Glutamatergic neuron (in vitro differentiated cells): ENCODE results near the gene CHD2. TPM values are rescaled to one million over a fixed set of nuclear protein-coding genes. Genes with fewer than 3 reads are reported as not detected.

Experiments used
- DNase-seq: peaks from one replicate; pipeline ENCODE4 v3.0.0; 2022
- H3K27ac Mint-ChIP-seq: one replicate; pipeline ENCODE4 v1.8.0; 2020; ENCODE audit warnings: mild to moderate bottlenecking, mixed read lengths, inconsistent platforms; ENCODE audit not compliant: unreplicated experiment
- H3K27me3 Mint-ChIP-seq: one replicate; pipeline ENCODE4 v1.8.0; 2020; ENCODE audit warnings: mild to moderate bottlenecking, moderate library complexity, mixed read lengths, inconsistent platforms; ENCODE audit not compliant: unreplicated experiment
- H3K36me3 Mint-ChIP-seq: one replicate; pipeline ENCODE4 v1.8.0; 2020; ENCODE audit warnings: mild to moderate bottlenecking, mixed read lengths, inconsistent platforms; ENCODE audit not compliant: unreplicated experiment
- H3K4me1 Mint-ChIP-seq: one replicate; pipeline ENCODE4 v1.8.0; 2020; ENCODE audit warnings: mild to moderate bottlenecking, low read depth, mixed read lengths, inconsistent platforms; ENCODE audit not compliant: unreplicated experiment
- H3K4me3 Mint-ChIP-seq: one replicate; pipeline ENCODE4 v1.8.0; 2020; ENCODE audit warnings: mild to moderate bottlenecking, mixed read lengths, inconsistent platforms; ENCODE audit not compliant: unreplicated experiment
- H3K9me3 Mint-ChIP-seq: one replicate; pipeline ENCODE4 v1.8.0; 2020; ENCODE audit warnings: mild to moderate bottlenecking, moderate library complexity, mixed read lengths, inconsistent platforms; ENCODE audit not compliant: unreplicated experiment
- CTCF ChIP-seq: fragments of 200-600 bp; sonication (generic); IDR thresholded peaks from one replicate; pipeline ENCODE4 v1.5.0; 2021; ENCODE audit not compliant: partially characterized antibody, unreplicated experiment
- total RNA-seq: library from RNA; stranded (reverse); fragmentation: NEBNext Ultra II Directional; extraction: Animal tissue kit (Norgen Biotek cat#: 25700); gene quantifications from one replicate; pipeline ENCODE4 v1.2.1, GENCODE V29; 2021; ENCODE audit not compliant: unreplicated experiment

Gene CHD2
- total RNA-seq, 1 donor from 2014 or later, result 201 TPM

GRCh38 chr15:92881802-92882696 lies 18.1 kb upstream of the CHD2 start:
- H3K27me3 Mint-ChIP-seq, result peaks cover 26% of the 10 kb centered on the region
- peak overlapping the region; percentile 96 for H3K27ac Mint-ChIP-seq
- TF ChIP-seq CTCF, result no peak
- peaks cover 38% of the 10 kb centered on the region for H3K4me1 Mint-ChIP-seq
- H3K36me3 Mint-ChIP-seq, result peaks cover 9% of the 10 kb centered on the region
- H3K4me3 Mint-ChIP-seq, result peak overlapping the region; percentile 91
- peaks cover 27% of the 10 kb centered on the region for H3K9me3 Mint-ChIP-seq
- DNase-seq, result peak; percentile 97

DNA sequence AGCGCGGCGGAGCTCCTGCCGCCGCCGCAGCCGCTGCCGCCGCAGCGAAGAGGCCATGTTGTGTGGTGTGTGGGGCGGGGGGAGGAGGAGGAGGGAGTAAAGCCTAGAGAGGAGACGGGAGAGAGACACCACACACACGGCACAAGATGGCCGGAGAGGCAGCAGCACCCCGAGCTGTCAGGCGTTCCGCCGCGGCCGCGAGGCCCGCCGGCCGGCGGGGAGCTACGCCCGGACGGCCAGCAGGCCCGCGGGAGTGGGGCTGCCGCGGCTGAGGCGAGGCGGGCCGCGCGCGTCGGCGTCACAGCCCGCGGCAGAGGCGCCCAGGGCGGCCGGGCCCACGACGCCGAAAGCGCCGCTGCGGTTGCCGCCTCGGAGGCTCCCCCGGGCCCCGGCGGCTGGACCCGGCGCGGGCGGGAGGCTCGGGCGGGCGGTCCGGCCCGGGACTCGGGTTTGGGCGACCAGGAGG lies 17.4 kb upstream of the CHD2 start:
- Mint-ChIP-seq H3K36me3 (peaks cover 9% of the 10 kb centered on the region), H3K27ac (peak overlapping the region; percentile 96), H3K9me3 (peaks cover 27% of the 10 kb centered on the region), H3K4me3 (peak overlapping the region; percentile 62), H3K27me3 (peaks cover 26% of the 10 kb centered on the region), H3K4me1 (peaks cover 40% of the 10 kb centered on the region)
- TF ChIP-seq CTCF, result no peak
- no peak for DNase-seq

DNA sequence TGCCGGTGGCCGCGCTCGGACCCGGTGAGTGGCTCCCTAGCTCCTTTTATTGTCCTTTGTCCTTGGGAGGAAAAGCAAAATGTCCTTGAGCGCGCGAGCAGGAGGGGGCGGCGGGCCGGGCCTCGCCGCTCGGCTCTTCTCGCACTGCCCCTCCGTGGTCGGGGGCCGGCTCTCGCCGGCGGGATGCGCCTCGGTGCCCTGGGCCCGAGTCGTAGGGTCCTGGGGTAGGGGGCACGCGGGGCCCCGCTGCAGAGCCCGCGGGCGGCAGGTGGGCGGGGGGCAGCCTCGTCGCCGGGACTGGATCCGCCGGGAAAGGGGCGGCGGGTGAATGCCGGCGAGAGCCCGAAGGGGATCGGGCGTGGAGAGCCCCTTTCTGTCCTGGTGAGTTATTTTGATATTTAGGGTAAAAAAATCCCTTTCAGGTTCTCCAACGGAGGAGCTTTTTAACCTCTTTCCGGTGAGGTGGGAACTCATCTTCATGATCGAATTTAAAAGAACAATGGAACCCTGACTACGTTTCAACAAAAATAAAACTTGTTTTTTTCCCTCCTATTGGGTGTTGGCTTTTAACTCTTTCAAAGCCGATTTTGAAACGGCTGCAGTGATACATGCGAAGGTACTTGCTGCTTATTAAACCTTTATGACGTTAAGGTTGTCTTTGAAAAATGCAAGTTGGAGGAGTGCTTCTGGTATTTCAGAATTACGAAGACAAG lies 16.8 kb upstream of the CHD2 start:
- Mint-ChIP-seq H3K27ac (peak overlapping the region; percentile 100), H3K9me3 (peaks cover 27% of the 10 kb centered on the region), H3K4me3 (peak overlapping the region; percentile 98), H3K27me3 (peaks cover 26% of the 10 kb centered on the region), H3K36me3 (peaks cover 9% of the 10 kb centered on the region), H3K4me1 (peaks cover 43% of the 10 kb centered on the region)
- no peak for TF ChIP-seq CTCF
- peak; percentile 34 for DNase-seq

DNA sequence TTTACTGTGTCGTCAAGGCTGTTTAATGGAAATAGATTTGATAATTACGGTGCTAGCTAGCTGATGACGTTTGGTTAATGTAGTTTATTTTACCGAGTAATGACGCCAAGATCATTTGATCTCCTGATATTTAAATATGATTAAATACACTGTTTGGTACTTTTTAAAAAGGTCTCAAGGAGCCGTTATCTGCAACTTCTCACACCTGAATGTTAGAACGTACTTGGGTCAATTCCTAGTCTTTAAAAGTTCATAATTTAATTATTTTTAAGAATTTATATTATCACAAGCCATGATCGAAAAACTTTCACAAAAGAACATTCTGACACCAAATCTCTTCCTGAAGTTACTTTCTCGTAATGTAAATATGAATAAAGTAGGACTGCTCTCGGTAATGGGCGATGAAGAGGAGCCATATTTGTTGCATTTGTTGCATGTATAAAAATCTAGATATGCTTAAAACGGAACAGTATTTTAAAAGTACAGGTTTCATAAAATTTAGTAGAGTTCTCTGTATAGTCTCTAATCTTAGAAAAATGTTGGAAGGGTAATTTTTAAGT lies 16.2 kb upstream of the CHD2 start:
- peak overlapping the region; percentile 100 for H3K27ac Mint-ChIP-seq
- peaks cover 26% of the 10 kb centered on the region for H3K27me3 Mint-ChIP-seq
- no peak for DNase-seq
- peaks cover 9% of the 10 kb centered on the region for H3K36me3 Mint-ChIP-seq
- H3K4me3 Mint-ChIP-seq, result peak overlapping the region; percentile 98
- H3K4me1 Mint-ChIP-seq, result peaks cover 41% of the 10 kb centered on the region
- peaks cover 27% of the 10 kb centered on the region for H3K9me3 Mint-ChIP-seq
- no peak for TF ChIP-seq CTCF
